Activated naive CD4-positive, alpha-beta T cell treated with anti-CD3 and anti-CD28 coated beads for 36 hours (primary cell): ENCODE results near the gene SIT1. TPM values are rescaled to one million over a fixed set of nuclear protein-coding genes. Genes with fewer than 3 reads are reported as not detected.

Source experiments
- CTCF ChIA-PET: fragments of 350-600 bp; sonication (Branson Sonifier 250); formaldehyde crosslinking; loops from one replicate; lab custom pipeline; 2021; ENCODE audit warnings: antibody characterized with exemption; lab: Charles Lee
- DNase-seq: peaks from one replicate; pipeline ENCODE4 v3.0.0-alpha.2; 2020
- H3K27ac Mint-ChIP-seq: one replicate; pipeline ENCODE4 v1.8.0; 2021; ENCODE audit warnings: mild to moderate bottlenecking, mixed read lengths
- H3K27me3 Mint-ChIP-seq: one replicate; pipeline ENCODE4 v1.8.0; 2021; ENCODE audit warnings: low read depth, mixed read lengths
- H3K36me3 Mint-ChIP-seq: one replicate; pipeline ENCODE4 v1.8.0; 2021; ENCODE audit warnings: low read depth, mixed read lengths
- H3K4me1 Mint-ChIP-seq: one replicate; pipeline ENCODE4 v1.8.0; 2021; ENCODE audit warnings: low read depth, mixed read lengths
- H3K4me3 Mint-ChIP-seq: one replicate; pipeline ENCODE4 v1.8.0; 2021; ENCODE audit warnings: mild to moderate bottlenecking, moderate library complexity, mixed read lengths
- H3K9me3 Mint-ChIP-seq: one replicate; pipeline ENCODE4 v1.8.0; 2021; ENCODE audit warnings: mixed read lengths
- intact Hi-C: fragments of 100-400 bp; cut with micrococcal nuclease; formaldehyde crosslinking; loops from one replicate; pipeline ENCODE4 v1.15.1; 2023
- total RNA-seq, 2 experiments: library from RNA; stranded (reverse); gene quantifications; one replicate each; pipeline ENCODE4 v1.2.3, GENCODE V29; 2021

The SIT1 gene
- total RNA-seq, 2 experiments from 2014 or later, result 44.0 to 45.4 TPM

- peaks cover 4% of the 10 kb centered on the region for H3K4me1 Mint-ChIP-seq
- no peaks in the 10 kb centered on the region for H3K9me3 Mint-ChIP-seq
- no peaks in the 10 kb centered on the region for H3K27me3 Mint-ChIP-seq
- no peak overlapping the region for H3K4me3 Mint-ChIP-seq
- H3K27ac Mint-ChIP-seq, result no peak overlapping the region
- intact Hi-C loops, result no loop called here
- CTCF ChIA-PET, result interaction anchor here (8.1 kb wide), 1 partner anchor 14 kb away, joined by 64 read pairs; no protein-coding TSS in a partner anchor
- no peaks in the 10 kb centered on the region for H3K36me3 Mint-ChIP-seq
- no peak for DNase-seq
These were observed 30.7 kb upstream of the SIT1 start for GRCh38 chr9:35681341-35682002.

GRCh38 chr9:35680331-35681105 lies 29.8 kb upstream of the SIT1 start:
- Mint-ChIP-seq H3K4me3 (no peak overlapping the region), H3K36me3 (no peaks in the 10 kb centered on the region), H3K4me1 (peaks cover 6% of the 10 kb centered on the region), H3K9me3 (no peaks in the 10 kb centered on the region), H3K27ac (no peak overlapping the region), H3K27me3 (peaks cover 3% of the 10 kb centered on the region)
- intact Hi-C loops, result no loop called here
- CTCF ChIA-PET, result interaction anchor here (8.1 kb wide), 1 partner anchor 15 kb away, joined by 64 read pairs; no protein-coding TSS in a partner anchor
- DNase-seq, result no peak

GRCh38 chr9:35679766-35680330 lies 29.1 kb upstream of the SIT1 start:
- Mint-ChIP-seq H3K4me3 (no peak overlapping the region), H3K27ac (no peak overlapping the region), H3K36me3 (no peaks in the 10 kb centered on the region), H3K9me3 (no peaks in the 10 kb centered on the region), H3K4me1 (peaks cover 6% of the 10 kb centered on the region), H3K27me3 (peaks cover 3% of the 10 kb centered on the region)
- DNase-seq, result no peak
- intact Hi-C loops, result no loop called here
- CTCF ChIA-PET, result interaction anchor here (0.6 to 8.1 kb wide), 3 partner anchors 16 to 563 kb away, joined by 3 to 64 read pairs (median 3); no protein-coding TSS in a partner anchor

GRCh38 chr9:35679091-35679490 lies 28.4 kb upstream of the SIT1 start:
- no peak for DNase-seq
- Mint-ChIP-seq H3K36me3 (no peaks in the 10 kb centered on the region), H3K9me3 (no peaks in the 10 kb centered on the region), H3K4me1 (peaks cover 11% of the 10 kb centered on the region), H3K4me3 (no peak overlapping the region), H3K27me3 (peaks cover 7% of the 10 kb centered on the region), H3K27ac (no peak overlapping the region)
- CTCF ChIA-PET, result interaction anchor here (0.5 to 8.1 kb wide), 4 partner anchors 9 to 32 kb away, joined by 3 to 64 read pairs (median 4); no protein-coding TSS in a partner anchor
- intact Hi-C loops, result no loop called here

- H3K27ac Mint-ChIP-seq, result no peak overlapping the region
- no peaks in the 10 kb centered on the region for H3K9me3 Mint-ChIP-seq
- peak; percentile 72 for DNase-seq
- peaks cover 7% of the 10 kb centered on the region for H3K27me3 Mint-ChIP-seq
- intact Hi-C loops, result no loop called here
- H3K36me3 Mint-ChIP-seq, result no peaks in the 10 kb centered on the region
- peak overlapping the region; percentile 68 for H3K4me3 Mint-ChIP-seq
- peaks cover 11% of the 10 kb centered on the region for H3K4me1 Mint-ChIP-seq
- CTCF ChIA-PET, result interaction anchor here (0.7 to 10.2 kb wide), 5 partner anchors 15 to 434 kb away, joined by 3 to 86 read pairs (median 5); partner anchors contain the start of genes CCDC107 and RMRP
These were observed 25.1 kb upstream of the SIT1 start for GRCh38 chr9:35675732-35676392.

- H3K4me1 Mint-ChIP-seq, result peaks cover 11% of the 10 kb centered on the region
- H3K27ac Mint-ChIP-seq, result no peak overlapping the region
- H3K4me3 Mint-ChIP-seq, result peak overlapping the region; percentile 68
- intact Hi-C loops, result no loop called here
- H3K27me3 Mint-ChIP-seq, result peaks cover 7% of the 10 kb centered on the region
- no peaks in the 10 kb centered on the region for H3K36me3 Mint-ChIP-seq
- no peak for DNase-seq
- H3K9me3 Mint-ChIP-seq, result no peaks in the 10 kb centered on the region
- CTCF ChIA-PET, result interaction anchor here (1.1 to 10.2 kb wide), 4 partner anchors 14 to 29 kb away, joined by 5 to 86 read pairs (median 5); partner anchors contain the start of genes CCDC107 and RMRP
These were observed 24.5 kb upstream of the SIT1 start for GRCh38 chr9:35675204-35675603.

GRCh38 chr9:35674025-35674361 lies 23.3 kb upstream of the SIT1 start:
- CTCF ChIA-PET, result interaction anchor here (10.2 kb wide), 1 partner anchor 20 kb away, joined by 86 read pairs; no protein-coding TSS in a partner anchor
- intact Hi-C loops, result no loop called here
- Mint-ChIP-seq H3K36me3 (no peaks in the 10 kb centered on the region), H3K4me3 (no peak overlapping the region), H3K27me3 (peaks cover 7% of the 10 kb centered on the region), H3K4me1 (peaks cover 11% of the 10 kb centered on the region), H3K9me3 (no peaks in the 10 kb centered on the region), H3K27ac (no peak overlapping the region)
- DNase-seq, result no peak

GRCh38 chr9:35673132-35674024 lies 22.6 kb upstream of the SIT1 start, which contains the start of gene CA9:
Gene CA9, plus strand, starts transcription at chr9:35673928. Its CDS starts 32 bp downstream, at chr9:35673960.
- intact Hi-C loops, result no loop called here
- DNase-seq, result no peak
- no peaks in the 10 kb centered on the region for H3K9me3 Mint-ChIP-seq
- H3K27me3 Mint-ChIP-seq, result peaks cover 7% of the 10 kb centered on the region
- peaks cover 11% of the 10 kb centered on the region for H3K4me1 Mint-ChIP-seq
- CTCF ChIA-PET, result interaction anchor here (1.0 to 10.2 kb wide), 3 partner anchors 9 to 21 kb away, joined by 3 to 86 read pairs (median 6); partner anchors contain the start of gene ARHGEF39
- H3K4me3 Mint-ChIP-seq, result peak within 1 kb of the TSS; percentile 20
- H3K36me3 Mint-ChIP-seq, result no peaks in the 10 kb centered on the region
- no peak within 1 kb of the TSS for H3K27ac Mint-ChIP-seq

GRCh38 chr9:35669331-35670145 lies 18.8 kb upstream of the SIT1 start:
- no peak overlapping the region for H3K4me3 Mint-ChIP-seq
- H3K9me3 Mint-ChIP-seq, result no peaks in the 10 kb centered on the region
- H3K4me1 Mint-ChIP-seq, result peaks cover 9% of the 10 kb centered on the region
- H3K27me3 Mint-ChIP-seq, result peaks cover 2% of the 10 kb centered on the region
- H3K27ac Mint-ChIP-seq, result no peak overlapping the region
- intact Hi-C loops, result no loop called here
- CTCF ChIA-PET, result interaction anchor here (0.9 to 10.2 kb wide), 4 partner anchors 9 to 61 kb away, joined by 3 to 86 read pairs (median 6); partner anchors contain the start of genes CCDC107 and RMRP
- no peak for DNase-seq
- H3K36me3 Mint-ChIP-seq, result no peaks in the 10 kb centered on the region

GRCh38 chr9:35667939-35668338 lies 17.2 kb upstream of the SIT1 start:
- intact Hi-C loops, result no loop called here
- Mint-ChIP-seq H3K4me3 (no peak overlapping the region), H3K9me3 (no peaks in the 10 kb centered on the region), H3K27ac (no peak overlapping the region), H3K4me1 (peaks cover 20% of the 10 kb centered on the region), H3K36me3 (peaks cover 5% of the 10 kb centered on the region), H3K27me3 (no peaks in the 10 kb centered on the region)
- CTCF ChIA-PET, result interaction anchor here (0.5 to 4.7 kb wide), 2 partner anchors 29 to 67 kb away, joined by 3 to 42 read pairs; no protein-coding TSS in a partner anchor
- DNase-seq, result no peak
